ENCODE data around the gene RPS23.

RPS23 gene

DNA sequence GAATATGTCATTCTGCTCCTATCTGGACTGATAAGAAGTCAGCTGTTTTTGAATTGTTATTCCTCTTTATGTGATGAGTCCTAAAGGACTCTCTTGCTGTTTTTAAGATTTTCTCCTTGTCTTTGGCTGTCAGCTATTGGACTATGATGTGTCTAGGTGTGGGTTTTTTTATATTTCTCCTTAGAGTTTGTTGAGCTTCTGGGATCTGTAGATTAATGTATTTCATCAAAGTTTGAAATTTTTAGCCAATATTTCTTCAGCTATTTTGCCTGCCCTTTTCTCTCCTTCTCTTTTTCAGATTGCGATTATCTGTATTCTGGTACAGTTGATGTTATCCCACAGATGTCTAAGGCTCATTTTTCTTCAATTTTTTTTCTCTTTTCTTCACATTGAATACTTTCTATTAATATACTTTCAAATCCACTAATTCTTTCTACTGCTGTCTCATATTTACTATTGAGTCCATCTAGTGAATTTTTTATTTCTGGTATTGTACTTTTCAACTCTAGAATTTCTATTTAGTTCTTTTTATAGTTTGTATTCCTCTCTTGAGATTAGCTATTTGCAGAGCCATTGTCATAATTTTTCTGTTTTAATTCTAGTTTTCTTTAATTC, 31.1 kb downstream of the RPS23 start:
- Histone ChIP-seq H3K4me3 (ENCODE audit: low read depth, low read length) (no peak overlapping the region), H3K36me3 (no peaks in the 10 kb centered on the region), H3K27me3 (ENCODE audit: insufficient read depth, low read depth, severe bottlenecking) (no peaks in the 10 kb centered on the region), H3K27ac (no peak overlapping the region), H3K9me3 (ENCODE audit: severe bottlenecking) (no peaks in the 10 kb centered on the region)
- DNase-seq, result no peak
- no peak for TF ChIP-seq CTCF (IDR thresholded peaks at IDR 0.05; ENCODE audit: low read depth, low read length)

GRCh38 chr5:82244854-82245635, 33.1 kb downstream of the RPS23 start:
- Histone ChIP-seq H3K27me3 (ENCODE audit: insufficient read depth, low read depth, severe bottlenecking) (no peaks in the 10 kb centered on the region), H3K4me3 (ENCODE audit: low read depth, low read length) (no peak overlapping the region), H3K36me3 (no peaks in the 10 kb centered on the region), H3K9me3 (ENCODE audit: severe bottlenecking) (no peaks in the 10 kb centered on the region), H3K27ac (no peak overlapping the region)
- TF ChIP-seq CTCF (IDR thresholded peaks at IDR 0.05; ENCODE audit: low read depth, low read length), result 0 out of 2 replicates have a peak, but pooled peaks have one; percentile 8
- DNase-seq, result no peak

DNA sequence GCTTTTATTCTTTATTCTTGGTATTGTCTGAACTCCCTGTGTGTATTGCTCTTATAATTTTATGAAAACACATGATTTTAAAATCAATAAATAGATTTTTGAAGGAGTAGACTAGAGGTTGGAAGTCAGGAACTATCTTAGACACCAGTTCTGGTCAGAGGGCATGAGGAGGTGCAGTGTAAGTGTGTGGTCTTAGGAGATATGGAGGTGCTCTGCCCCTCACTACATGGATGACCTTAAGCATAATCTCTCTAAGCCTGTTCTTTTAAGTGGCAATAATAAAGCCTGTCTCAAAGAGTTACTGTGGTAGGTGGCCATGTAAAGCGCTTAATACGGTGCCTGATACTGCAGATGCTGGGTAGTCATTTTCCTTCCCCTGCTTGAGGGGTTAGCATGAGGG, 34.0 kb downstream of the RPS23 start:
- Histone ChIP-seq H3K27ac (no peak overlapping the region), H3K36me3 (no peaks in the 10 kb centered on the region), H3K27me3 (ENCODE audit: insufficient read depth, low read depth, severe bottlenecking) (no peaks in the 10 kb centered on the region), H3K4me3 (ENCODE audit: low read depth, low read length) (no peak overlapping the region), H3K9me3 (ENCODE audit: severe bottlenecking) (no peaks in the 10 kb centered on the region)
- DNase-seq, result peak; percentile 14
- no peak for TF ChIP-seq CTCF (IDR thresholded peaks at IDR 0.05; ENCODE audit: low read depth, low read length)

- no peak for TF ChIP-seq CTCF (IDR thresholded peaks at IDR 0.05; ENCODE audit: low read depth, low read length)
- Histone ChIP-seq H3K4me3 (ENCODE audit: low read depth, low read length) (no peak overlapping the region), H3K9me3 (ENCODE audit: severe bottlenecking) (no peaks in the 10 kb centered on the region), H3K27me3 (ENCODE audit: insufficient read depth, low read depth, severe bottlenecking) (no peaks in the 10 kb centered on the region), H3K27ac (no peak overlapping the region), H3K36me3 (no peaks in the 10 kb centered on the region)
- DNase-seq, result no peak
Observed at GRCh38 chr5:82234885-82235284, 43.3 kb downstream of the RPS23 start.

- TF ChIP-seq CTCF (IDR thresholded peaks at IDR 0.05; ENCODE audit: low read depth, low read length), result peak; percentile 77
- no peaks in the 10 kb centered on the region for H3K9me3 ChIP-seq (ENCODE audit: severe bottlenecking)
Observed at GRCh38 chr5:82225525-82226172, 52.5 kb downstream of the RPS23 start.

More at GRCh38 chr5:82225525-82226172, 52.5 kb downstream of the RPS23 start:
- Histone ChIP-seq H3K27ac (no peak overlapping the region), H3K27me3 (ENCODE audit: insufficient read depth, low read depth, severe bottlenecking) (no peaks in the 10 kb centered on the region), H3K36me3 (no peaks in the 10 kb centered on the region), H3K4me3 (ENCODE audit: low read depth, low read length) (no peak overlapping the region)
- peak; percentile 63 for DNase-seq
